ENCODE data around the gene SFR1.

GRCh38 chr10:104104926-104105325 is 17.0 kb upstream of the SFR1 start:
- TF ChIP-seq CTCF (IDR thresholded peaks at IDR 0.05; ENCODE audit: low read depth, low read length) (no peak), EZH2phosphoT487 (IDR thresholded peaks at IDR 0.05; ENCODE audit: low read depth) (no peak)
